GM11168 (cell line): ENCODE measurements around the gene SLC13A4.
"Not testable (repeated sequence)": the region's sequence is repeated elsewhere in the genome, so short reads cannot be mapped to it uniquely, and the experiment has no call there.

Experiments used
- in situ Hi-C: fragments of 300-500 bp; cut with MboI; formaldehyde crosslinking; loops from one replicate; pipeline ENCODE4 v1.12.0; 2022; ENCODE audit warnings: low sequenced_read_pairs; ENCODE audit not compliant: unreplicated experiment

The SLC13A4 gene

GRCh38 chr7:135669774-135670173 is 58.2 kb downstream of the SLC13A4 start:
- in situ Hi-C loops, result no loop called here

GRCh38 chr7:135668852-135669395 is 59.1 kb downstream of the SLC13A4 start:
- in situ Hi-C loops, result not testable (repeated sequence)

GRCh38 chr7:135667626-135668025 is 60.4 kb downstream of the SLC13A4 start:
- in situ Hi-C loops, result not testable (repeated sequence)

- in situ Hi-C loops, result no loop called here
These were observed 61.1 kb downstream of the SLC13A4 start for GRCh38 chr7:135666846-135667245.

- in situ Hi-C loops, result no loop called here
These were observed 61.8 kb downstream of the SLC13A4 start for GRCh38 chr7:135666156-135666555.

- in situ Hi-C loops, result no loop called here
These were observed 62.9 kb downstream of the SLC13A4 start for GRCh38 chr7:135665042-135665441.

- in situ Hi-C loops, result no loop called here
These were observed 63.9 kb downstream of the SLC13A4 start for GRCh38 chr7:135664046-135664589.

GRCh38 chr7:135662373-135663114 is 65.4 kb downstream of the SLC13A4 start, which contains the start of gene STMP1:
STMP1 (plus strand) TSS chr7:135662514.
- in situ Hi-C loops, result no loop called here

GRCh38 chr7:135662123-135662372 is 65.9 kb downstream of the SLC13A4 start:
- in situ Hi-C loops, result no loop called here

- in situ Hi-C loops, result no loop called here
These were observed 66.5 kb downstream of the SLC13A4 start for GRCh38 chr7:135661311-135662122.

GRCh38 chr7:135659159-135659846 is 68.7 kb downstream of the SLC13A4 start:
- in situ Hi-C loops, result no loop called here

- in situ Hi-C loops, result no loop called here
These were observed 69.4 kb downstream of the SLC13A4 start for GRCh38 chr7:135658564-135658963.

- in situ Hi-C loops, result no loop called here
These were observed 74.5 kb downstream of the SLC13A4 start for GRCh38 chr7:135653340-135654080.

GRCh38 chr7:135650831-135651573 is 77.0 kb downstream of the SLC13A4 start:
- in situ Hi-C loops, result no loop called here

- in situ Hi-C loops, result loop anchor here (10.0 kb wide), 1 partner anchor 363 kb away; no protein-coding TSS in a partner anchor
These were observed 79.8 kb downstream of the SLC13A4 start for GRCh38 chr7:135648235-135648634.

- in situ Hi-C loops, result loop anchor here (10.0 kb wide), 1 partner anchor 363 kb away; no protein-coding TSS in a partner anchor
These were observed 80.2 kb downstream of the SLC13A4 start for GRCh38 chr7:135647755-135648154.

GRCh38 chr7:135645296-135645904 is 82.6 kb downstream of the SLC13A4 start:
- in situ Hi-C loops, result loop anchor here (10.0 kb wide), 1 partner anchor 361 kb away; no protein-coding TSS in a partner anchor

- in situ Hi-C loops, result loop anchor here (10.0 kb wide), 1 partner anchor 360 kb away; no protein-coding TSS in a partner anchor
These were observed 83.3 kb downstream of the SLC13A4 start for GRCh38 chr7:135644729-135645128.
